MM.1S (cell line): ENCODE data around the gene WBP1L.

Experiments
- EZH2 ChIP-seq: fragments of 300-600 bp; sonication (generic); optimal IDR thresholded peaks from 2 replicates; pipeline ENCODE3; 2017; ENCODE audit warnings: low read depth, mild to moderate bottlenecking, antibody characterized with exemption, low read length, mixed read lengths
- EZH2phosphoT487 ChIP-seq: fragments of 300-600 bp; sonication (generic); IDR thresholded peaks from 2 replicates; pipeline ENCODE4 v1.6.1; 2018; ENCODE audit warnings: antibody characterized with exemption, low read length
- TF ChIP-seq, protein P1 (sequence below): fragments of 300-600 bp; sonication (generic); IDR thresholded peaks from 2 replicates; pipeline ENCODE4 v1.5.1; 2016; ENCODE audit warnings: antibody characterized with exemption, low read length, mixed read lengths

DNA sequence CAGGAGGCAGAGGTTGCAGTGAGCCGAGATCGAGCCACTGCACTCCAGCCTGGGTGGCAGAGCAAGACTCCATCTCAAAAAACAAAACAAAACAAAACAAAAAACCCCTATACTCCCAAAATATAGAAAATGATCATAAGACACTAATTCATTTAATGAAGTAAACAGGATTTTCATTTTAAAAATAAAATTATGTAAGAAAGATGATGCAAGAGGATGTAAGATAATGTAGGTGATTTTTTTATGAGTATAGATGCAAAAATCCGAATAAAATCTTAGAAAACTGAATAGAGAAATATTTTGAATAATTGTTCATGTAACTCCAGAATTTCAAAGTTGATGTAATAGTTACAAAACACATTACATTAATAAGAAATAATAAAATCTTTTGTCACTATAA lies 121.9 kb downstream of the WBP1L start:
- TF ChIP-seq, protein P1, sequence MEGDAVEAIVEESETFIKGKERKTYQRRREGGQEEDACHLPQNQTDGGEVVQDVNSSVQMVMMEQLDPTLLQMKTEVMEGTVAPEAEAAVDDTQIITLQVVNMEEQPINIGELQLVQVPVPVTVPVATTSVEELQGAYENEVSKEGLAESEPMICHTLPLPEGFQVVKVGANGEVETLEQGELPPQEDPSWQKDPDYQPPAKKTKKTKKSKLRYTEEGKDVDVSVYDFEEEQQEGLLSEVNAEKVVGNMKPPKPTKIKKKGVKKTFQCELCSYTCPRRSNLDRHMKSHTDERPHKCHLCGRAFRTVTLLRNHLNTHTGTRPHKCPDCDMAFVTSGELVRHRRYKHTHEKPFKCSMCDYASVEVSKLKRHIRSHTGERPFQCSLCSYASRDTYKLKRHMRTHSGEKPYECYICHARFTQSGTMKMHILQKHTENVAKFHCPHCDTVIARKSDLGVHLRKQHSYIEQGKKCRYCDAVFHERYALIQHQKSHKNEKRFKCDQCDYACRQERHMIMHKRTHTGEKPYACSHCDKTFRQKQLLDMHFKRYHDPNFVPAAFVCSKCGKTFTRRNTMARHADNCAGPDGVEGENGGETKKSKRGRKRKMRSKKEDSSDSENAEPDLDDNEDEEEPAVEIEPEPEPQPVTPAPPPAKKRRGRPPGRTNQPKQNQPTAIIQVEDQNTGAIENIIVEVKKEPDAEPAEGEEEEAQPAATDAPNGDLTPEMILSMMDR, result no peak
- TF ChIP-seq EZH2phosphoT487, result no peak
- no peak for TF ChIP-seq EZH2
